K562 (cell line): ENCODE data around the gene GPR139. TPM values are rescaled to one million over a fixed set of nuclear protein-coding genes. Genes with fewer than 3 reads are reported as not detected.
A peak's percentile ranks its signal among the peaks of the same experiment; 100 is the strongest.

Experiments
- ARID1B ChIP-seq: fragments of 450-650 bp; IDR thresholded peaks from 2 replicates; pipeline ENCODE4 v1.6.1; 2016; ENCODE audit warnings: antibody characterized with exemption, mild to moderate bottlenecking, inconsistent platforms
- BACH1 ChIP-seq: fragments of 200-800 bp; sonication (Bioruptor generic); IDR thresholded peaks from 2 replicates; pipeline ENCODE4 v1.6.1; 2016; ENCODE audit warnings: missing genetic modification characterization, missing compliant biosample characterization
- HNRNPH1 ChIP-seq: fragments of 200-400 bp; formaldehyde crosslinking; optimal IDR thresholded peaks from 2 replicates; pipeline ENCODE3; 2017; ENCODE audit warnings: low read depth, mild to moderate bottlenecking, low read length, moderate library complexity
- MAFG ChIP-seq: fragments of 450-650 bp; conservative IDR thresholded peaks from 2 replicates; pipeline ENCODE4 v1.6.1; 2016; ENCODE audit warnings: missing genetic modification characterization, missing compliant biosample characterization
- MTA3 ChIP-seq: fragments of 450-650 bp; formaldehyde crosslinking; IDR thresholded peaks from 2 replicates; pipeline ENCODE4 v1.6.1; 2017; ENCODE audit warnings: mild to moderate bottlenecking, borderline replicate concordance
- RCOR1 ChIP-seq, 2 experiments: IDR thresholded peaks; 2 replicates each; pipeline ENCODE4 v1.6.1; 2012; ENCODE audit warnings: low read depth in 2 of 2, low read length in 2 of 2, borderline replicate concordance in 1 of 2, improper control_type of control experiment in 1 of 2
- SMARCA4 ChIP-seq: fragments of 450-650 bp; IDR thresholded peaks from 2 replicates; pipeline ENCODE4 v1.6.1; 2016
- SOX6 ChIP-seq: fragments of 450-650 bp; IDR thresholded peaks from 2 replicates; pipeline ENCODE4 v1.6.1; 2014; ENCODE audit warnings: mild to moderate bottlenecking
- SRF ChIP-seq, 2 experiments: fragments of 250-450, 450-650 bp in 1 of 2; sonication (Bioruptor Pico) in 1 of 2; sonication (generic) in 1 of 2; formaldehyde crosslinking; IDR thresholded peaks; 2 replicates each; pipeline versions ENCODE4 v1.5.0 to v1.5.1; 2020 to 2022; ENCODE audit warnings: mild to moderate bottlenecking in 1 of 2, missing genetic modification reagents in 1 of 2
- ZKSCAN1 ChIP-seq: fragments of 150-350 bp; IDR thresholded peaks from 2 replicates; pipeline ENCODE4 v1.6.1; 2016; ENCODE audit warnings: low read depth, low read length
- ZNF239 ChIP-seq: fragments of 250-450 bp; sonication (Bioruptor Pico); IDR thresholded peaks from 2 replicates; pipeline ENCODE4 v1.4.0; 2020; ENCODE audit warnings: mild to moderate bottlenecking
- ZNF311 ChIP-seq: fragments of 250-450 bp; sonication (Bioruptor Pico); IDR thresholded peaks from 2 replicates; pipeline ENCODE4 v1.4.0; 2020; ENCODE audit warnings: mild to moderate bottlenecking, moderate library complexity
- polyA plus RNA-seq, 8 experiments: library from polyadenylated mRNA; depleted of rRNA in 4 of 8; stranded (reverse) in 5 of 8; unstranded in 3 of 8; fragments of >200 nt; fragmentation: Nextera tagmentation in 2 of 8; fragmentation: Illumina TruSeq in 1 of 8; extraction: Ambion mirVana in 2 of 8; extraction: Trizol in 1 of 8; gene quantifications; 2 replicates each; pipeline versions ENCODE4 v1.2.1 to v1.2.3, GENCODE V29; 2011 to 2014; ENCODE audit warnings: inconsistent platforms in 1 of 8, missing spikeins in 1 of 8
- total RNA-seq, 7 experiments: library from RNA; depleted of rRNA in 6 of 7; stranded (reverse); fragments of >200 nt in 6 of 7; fragmentation: Illumina TruSeq in 2 of 7; extraction: Trizol in 2 of 7; gene quantifications; 2 replicates each; pipeline versions ENCODE4 v1.2.1 to v1.2.3, GENCODE V29; 2011 to 2021; ENCODE audit warnings: low replicate concordance in 1 of 7
- TF ChIP-seq, protein P1 (sequence below): fragments of 450-650 bp; IDR thresholded peaks from 2 replicates; pipeline ENCODE4 v1.6.1; 2014; ENCODE audit warnings: low read depth, mild to moderate bottlenecking, moderate library complexity, borderline replicate concordance
- TF ChIP-seq, protein P2 (sequence below): fragments of 250-450 bp; sonication (Bioruptor Pico); IDR thresholded peaks from 2 replicates; pipeline ENCODE4 v1.8.0; 2021; ENCODE audit warnings: moderate library complexity, mild to moderate bottlenecking, inconsistent platforms
- TF ChIP-seq, protein P3 (sequence below): sonication (generic); formaldehyde crosslinking; IDR thresholded peaks from 2 replicates; pipeline ENCODE4 v1.9.0; 2022; ENCODE audit warnings: mild to moderate bottlenecking, missing genetic modification reagents
- TF ChIP-seq, protein P4 (sequence below), 2 experiments: fragments of 450-650 bp in 1 of 2; sonication (generic) in 1 of 2; formaldehyde crosslinking; conservative IDR thresholded peaks; 2 replicates each; pipeline versions ENCODE4 v1.4.0 to v1.8.1; 2020 to 2022; ENCODE audit warnings: mild to moderate bottlenecking in 1 of 2, missing genetic modification reagents in 1 of 2

The GPR139 gene
- total and polyA plus RNA-seq, 9 of the 15 experiments (the other 6 are each of a cell fraction or from before 2014, with no cell fraction given): not detected

DNA sequence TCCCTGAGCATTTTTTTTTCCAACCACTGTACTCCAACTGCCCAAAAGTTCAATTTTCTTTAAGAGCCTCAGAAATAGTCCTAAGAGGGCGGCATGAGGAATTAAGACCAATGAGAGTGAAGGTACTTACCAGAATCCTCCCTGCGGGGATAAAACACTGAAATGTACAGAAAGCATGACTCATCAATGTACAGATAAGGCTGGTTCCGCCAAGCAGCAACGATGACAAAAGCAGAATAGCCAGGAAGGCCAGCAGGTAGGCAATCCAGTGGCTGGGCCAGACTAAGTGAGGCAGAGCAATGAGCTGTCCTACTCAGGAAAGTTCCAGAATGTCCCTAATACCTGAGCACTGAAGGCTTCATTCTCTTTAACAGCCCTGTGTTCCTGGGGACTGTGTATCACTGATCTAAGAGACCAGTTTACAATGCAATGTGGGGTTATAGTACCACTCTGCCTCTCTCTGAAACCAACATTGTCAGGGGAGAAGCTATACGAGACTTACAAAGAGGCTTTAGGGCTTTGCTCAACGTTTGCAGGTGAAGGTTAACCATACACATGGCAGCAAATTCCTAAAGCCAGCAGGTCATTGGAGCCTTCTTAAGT lies 11.0 kb upstream of the GPR139 start (continued):
- no peak for TF ChIP-seq ZNF311 (CRISPR knock-in tag)
- TF ChIP-seq, protein P1, sequence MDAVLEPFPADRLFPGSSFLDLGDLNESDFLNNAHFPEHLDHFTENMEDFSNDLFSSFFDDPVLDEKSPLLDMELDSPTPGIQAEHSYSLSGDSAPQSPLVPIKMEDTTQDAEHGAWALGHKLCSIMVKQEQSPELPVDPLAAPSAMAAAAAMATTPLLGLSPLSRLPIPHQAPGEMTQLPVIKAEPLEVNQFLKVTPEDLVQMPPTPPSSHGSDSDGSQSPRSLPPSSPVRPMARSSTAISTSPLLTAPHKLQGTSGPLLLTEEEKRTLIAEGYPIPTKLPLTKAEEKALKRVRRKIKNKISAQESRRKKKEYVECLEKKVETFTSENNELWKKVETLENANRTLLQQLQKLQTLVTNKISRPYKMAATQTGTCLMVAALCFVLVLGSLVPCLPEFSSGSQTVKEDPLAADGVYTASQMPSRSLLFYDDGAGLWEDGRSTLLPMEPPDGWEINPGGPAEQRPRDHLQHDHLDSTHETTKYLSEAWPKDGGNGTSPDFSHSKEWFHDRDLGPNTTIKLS: no peak
- TF ChIP-seq, protein P2, sequence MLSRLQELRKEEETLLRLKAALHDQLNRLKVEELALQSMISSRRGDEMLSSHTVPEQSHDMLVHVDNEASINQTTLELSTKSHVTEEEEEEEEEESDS (CRISPR knock-in tag): no peak
- peak; percentile 94 for TF ChIP-seq BACH1
- TF ChIP-seq SMARCA4: peak; percentile 91
- TF ChIP-seq, protein P3, sequence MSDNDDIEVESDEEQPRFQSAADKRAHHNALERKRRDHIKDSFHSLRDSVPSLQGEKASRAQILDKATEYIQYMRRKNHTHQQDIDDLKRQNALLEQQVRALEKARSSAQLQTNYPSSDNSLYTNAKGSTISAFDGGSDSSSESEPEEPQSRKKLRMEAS (CRISPR knock-in tag): no peak
- TF ChIP-seq ZNF239 (CRISPR knock-in tag): peak; percentile 93
- TF ChIP-seq ZKSCAN1: no peak
- peak; percentile 96 for TF ChIP-seq MAFG
- TF ChIP-seq SRF (CRISPR knock-in tag; IDR thresholded peaks at IDR 0.05): peak in 1 of 2 experiments; percentile 54; a peak in 1 of 4 replicates
- TF ChIP-seq HNRNPH1: no peak
- TF ChIP-seq RCOR1 (IDR thresholded peaks at IDR 0.05; ENCODE audit: borderline replicate concordance in 1 of 2, low read depth in 2 of 2, low read length in 2 of 2): peak in 1 of 2 experiments; percentile 78; a peak in 1 of 4 replicates
- TF ChIP-seq, protein P4, sequence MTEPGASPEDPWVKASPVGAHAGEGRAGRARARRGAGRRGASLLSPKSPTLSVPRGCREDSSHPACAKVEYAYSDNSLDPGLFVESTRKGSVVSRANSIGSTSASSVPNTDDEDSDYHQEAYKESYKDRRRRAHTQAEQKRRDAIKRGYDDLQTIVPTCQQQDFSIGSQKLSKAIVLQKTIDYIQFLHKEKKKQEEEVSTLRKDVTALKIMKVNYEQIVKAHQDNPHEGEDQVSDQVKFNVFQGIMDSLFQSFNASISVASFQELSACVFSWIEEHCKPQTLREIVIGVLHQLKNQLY (CRISPR knock-in tag; conservative IDR thresholded peaks at IDR 0.05): no peak
- no peak for TF ChIP-seq MTA3
- TF ChIP-seq SOX6: peak; percentile 57
- TF ChIP-seq ARID1B: peak; percentile 81
